Ovary (tissue), 3 donors: Measurements from ENCODE around the gene WIPI1.

Experiments
- EP300 ChIP-seq: sonication (generic); formaldehyde crosslinking; IDR thresholded peaks from one replicate; pipeline ENCODE4 v1.6.1; 2017; ENCODE audit warnings: antibody characterized with exemption
- POLR2A ChIP-seq: fragments of 450-650 bp; IDR thresholded peaks from one replicate; pipeline ENCODE4 v1.6.1; 2017; ENCODE audit warnings: antibody characterized with exemption, mild to moderate bottlenecking, moderate library complexity
- TF ChIP-seq, protein P1 (sequence below), 3 donors: fragments of 450-650 bp in 2 of 3; fragments of 200-600 bp in 1 of 3; IDR thresholded peaks; one replicate each; pipeline versions ENCODE4 v1.5.1 to v1.8.0; 2016 to 2022; ENCODE audit warnings: antibody characterized with exemption in 3 of 3, mild to moderate bottlenecking in 1 of 3
- donor health status: DM: no; HTN: no; CAD: no.

DNA sequence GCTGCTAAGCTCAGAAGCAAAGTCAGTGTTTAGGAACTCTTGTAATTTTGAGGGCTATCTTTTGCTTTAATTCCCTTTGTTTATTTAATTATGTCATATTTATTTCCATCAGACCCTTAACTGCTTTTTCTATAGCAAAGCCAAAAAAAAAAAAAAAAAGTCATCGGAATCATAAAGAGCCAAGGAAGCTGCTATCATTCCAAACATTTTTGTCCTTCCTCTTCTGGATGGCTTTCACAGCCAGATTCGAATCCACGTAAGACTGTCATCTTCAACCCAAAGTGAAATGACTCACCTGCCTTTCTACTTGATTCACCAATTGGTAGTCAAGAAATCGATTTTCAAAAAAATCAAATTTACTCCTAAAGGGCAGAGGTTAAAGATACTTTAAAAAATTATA lies 38.4 kb downstream of the WIPI1 start:
- TF ChIP-seq, protein P1, sequence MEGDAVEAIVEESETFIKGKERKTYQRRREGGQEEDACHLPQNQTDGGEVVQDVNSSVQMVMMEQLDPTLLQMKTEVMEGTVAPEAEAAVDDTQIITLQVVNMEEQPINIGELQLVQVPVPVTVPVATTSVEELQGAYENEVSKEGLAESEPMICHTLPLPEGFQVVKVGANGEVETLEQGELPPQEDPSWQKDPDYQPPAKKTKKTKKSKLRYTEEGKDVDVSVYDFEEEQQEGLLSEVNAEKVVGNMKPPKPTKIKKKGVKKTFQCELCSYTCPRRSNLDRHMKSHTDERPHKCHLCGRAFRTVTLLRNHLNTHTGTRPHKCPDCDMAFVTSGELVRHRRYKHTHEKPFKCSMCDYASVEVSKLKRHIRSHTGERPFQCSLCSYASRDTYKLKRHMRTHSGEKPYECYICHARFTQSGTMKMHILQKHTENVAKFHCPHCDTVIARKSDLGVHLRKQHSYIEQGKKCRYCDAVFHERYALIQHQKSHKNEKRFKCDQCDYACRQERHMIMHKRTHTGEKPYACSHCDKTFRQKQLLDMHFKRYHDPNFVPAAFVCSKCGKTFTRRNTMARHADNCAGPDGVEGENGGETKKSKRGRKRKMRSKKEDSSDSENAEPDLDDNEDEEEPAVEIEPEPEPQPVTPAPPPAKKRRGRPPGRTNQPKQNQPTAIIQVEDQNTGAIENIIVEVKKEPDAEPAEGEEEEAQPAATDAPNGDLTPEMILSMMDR (IDR thresholded peaks at IDR 0.05): no peak
- TF ChIP-seq EP300 (no peak), POLR2A (no peak)
